Stimulated activated CD4-positive, alpha-beta T cell treated with anti-CD3 and anti-CD28 coated beads, Interleukin-4, amount 100 ng/mL, for 1 hour (primary cell): ENCODE results near the gene IGF2BP1.
"Not testable (repeated sequence)": the region's sequence is repeated elsewhere in the genome, so short reads cannot be mapped to it uniquely, and the experiment has no call there.

ENCODE experiments used
- DNase-seq: peaks from one replicate; pipeline ENCODE4 v3.0.0-alpha.2; 2020

Gene IGF2BP1

GRCh38 chr17:49020609-49021008 is 23.4 kb downstream of the IGF2BP1 start:
- no peak for DNase-seq

GRCh38 chr17:49021095-49021767 is 24.0 kb downstream of the IGF2BP1 start:
- DNase-seq = no peak

- DNase-seq = no peak
Measured at GRCh38 chr17:49021768-49022103, 24.6 kb downstream of the IGF2BP1 start.

GRCh38 chr17:49022391-49022941 is 25.3 kb downstream of the IGF2BP1 start:
- no peak for DNase-seq

GRCh38 chr17:49024523-49024922 is 27.3 kb downstream of the IGF2BP1 start:
- DNase-seq = no peak

GRCh38 chr17:49026447-49026846 is 29.3 kb downstream of the IGF2BP1 start:
- not testable (repeated sequence) for DNase-seq

- DNase-seq = no peak
Measured at GRCh38 chr17:49028271-49028670, 31.1 kb downstream of the IGF2BP1 start.

- no peak for DNase-seq
Measured at GRCh38 chr17:49029801-49030200, 32.6 kb downstream of the IGF2BP1 start.

- DNase-seq = no peak
Measured at GRCh38 chr17:49031965-49032928, 35.1 kb downstream of the IGF2BP1 start.

- peak; percentile 38 for DNase-seq
Measured at GRCh38 chr17:49035470-49036269, 38.5 kb downstream of the IGF2BP1 start.

GRCh38 chr17:49036270-49036626 is 39.1 kb downstream of the IGF2BP1 start:
- DNase-seq = no peak

- no peak for DNase-seq
Measured at GRCh38 chr17:49038138-49038537, 41.0 kb downstream of the IGF2BP1 start.

- no peak for DNase-seq
Measured at GRCh38 chr17:49038544-49038943, 41.4 kb downstream of the IGF2BP1 start.

- not testable (repeated sequence) for DNase-seq
Measured at GRCh38 chr17:49039518-49039917, 42.3 kb downstream of the IGF2BP1 start.

GRCh38 chr17:49041527-49041926 is 44.3 kb downstream of the IGF2BP1 start:
- DNase-seq = no peak

- no peak for DNase-seq
Measured at GRCh38 chr17:49045376-49045775, 48.2 kb downstream of the IGF2BP1 start.

- DNase-seq = no peak
Measured at GRCh38 chr17:49046912-49047311, 49.7 kb downstream of the IGF2BP1 start.

GRCh38 chr17:49049265-49049664 is 52.1 kb downstream of the IGF2BP1 start:
- no peak for DNase-seq

GRCh38 chr17:49050611-49051010 is 53.4 kb downstream of the IGF2BP1 start:
- no peak for DNase-seq

GRCh38 chr17:49051269-49051668 is 54.1 kb downstream of the IGF2BP1 start:
- DNase-seq = no peak

GRCh38 chr17:49053171-49053829 is 56.1 kb downstream of the IGF2BP1 start:
- DNase-seq = no peak

- DNase-seq = no peak
Measured at GRCh38 chr17:49054342-49055092, 57.3 kb downstream of the IGF2BP1 start.
